Activated CD4-positive, alpha-beta T cell treated with anti-CD3 and anti-CD28 coated beads, Interleukin-2, amount 10 ng/mL, durations not matched to agents 7 days and 5 days (primary cell): ENCODE results near the gene AOC3. TPM values are rescaled to one million over a fixed set of nuclear protein-coding genes. Genes with fewer than 3 reads are reported as not detected.
"Not testable (repeated sequence)": the region's sequence is repeated elsewhere in the genome, so short reads cannot be mapped to it uniquely, and the experiment has no call there.

Experiments used
- CTCF ChIA-PET: fragments of 350-600 bp; sonication (Branson Sonifier 250); formaldehyde crosslinking; loops from one replicate; lab custom pipeline; 2021; ENCODE audit warnings: antibody characterized with exemption; lab: Charles Lee
- POLR2A ChIA-PET: fragments of 350-600 bp; sonication (Branson Sonifier 250); formaldehyde crosslinking; loops from one replicate; lab custom pipeline; 2021; ENCODE audit warnings: antibody characterized with exemption; lab: Charles Lee
- DNase-seq: peaks from one replicate; pipeline ENCODE4 v3.0.0-alpha.2; 2020
- H3K27ac Mint-ChIP-seq: one replicate; pipeline ENCODE4 v1.8.0; 2021; ENCODE audit warnings: mild to moderate bottlenecking, moderate library complexity, mixed read lengths
- H3K27me3 Mint-ChIP-seq: one replicate; pipeline ENCODE4 v1.8.0; 2021; ENCODE audit warnings: mixed read lengths
- H3K36me3 Mint-ChIP-seq: one replicate; pipeline ENCODE4 v1.8.0; 2021; ENCODE audit warnings: low read depth, mixed read lengths
- H3K4me1 Mint-ChIP-seq: one replicate; pipeline ENCODE4 v1.8.0; 2021; ENCODE audit warnings: mixed read lengths
- H3K4me3 Mint-ChIP-seq: one replicate; pipeline ENCODE4 v1.8.0; 2021; ENCODE audit warnings: mild to moderate bottlenecking, moderate library complexity, mixed read lengths
- H3K9me3 Mint-ChIP-seq: one replicate; pipeline ENCODE4 v1.8.0; 2021; ENCODE audit warnings: mixed read lengths
- total RNA-seq, 2 experiments: library from RNA; stranded (reverse); gene quantifications; one replicate each; pipeline ENCODE4 v1.2.3, GENCODE V29; 2021

AOC3 gene
- total RNA-seq, 2 experiments from 2014 or later, result 0.56 to 0.79 TPM

- CTCF ChIA-PET, result interaction anchor here (0.6 to 3.7 kb wide), 2 partner anchors 22 to 33 kb away, joined by 3 to 14 read pairs; partner anchors contain the start of gene BECN1
- peaks cover 25% of the 10 kb centered on the region for H3K36me3 Mint-ChIP-seq
Observed at GRCh38 chr17:42845918-42846593, 4.9 kb upstream of the AOC3 start.

DNA sequence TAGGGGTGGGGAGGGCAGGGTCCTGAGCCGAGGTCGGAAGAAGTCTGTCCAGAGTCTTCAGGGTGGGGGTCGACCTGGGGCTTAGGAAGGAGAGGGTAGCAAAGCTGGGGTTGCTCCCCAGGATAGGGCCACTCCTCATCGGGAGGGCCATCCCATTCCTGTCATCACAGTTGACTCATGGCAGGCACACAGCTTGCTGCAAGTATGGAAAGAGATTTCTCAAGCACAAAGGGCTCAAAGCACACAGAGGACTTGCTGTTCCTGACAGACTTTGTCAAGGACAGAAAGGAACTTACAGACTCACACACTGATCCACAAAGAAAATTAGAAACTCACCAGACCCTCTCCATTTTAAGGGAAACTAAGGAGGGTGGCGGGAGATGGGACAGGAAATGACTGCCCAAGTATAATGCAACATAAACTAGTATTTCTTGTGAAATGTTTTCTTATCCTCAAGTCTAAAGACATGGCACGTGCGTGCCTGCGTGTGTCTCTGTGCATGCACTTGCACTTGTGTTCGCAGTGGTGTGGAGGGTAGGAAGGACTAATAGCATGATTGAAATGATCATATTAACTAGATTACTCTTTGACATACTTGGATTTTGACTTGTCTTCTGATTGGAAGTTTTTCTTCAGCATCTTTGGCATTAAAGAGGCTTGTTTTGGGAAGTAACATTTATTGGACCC lies 4.3 kb upstream of the AOC3 start:
- CTCF ChIA-PET, result interaction anchor here (1.7 to 3.7 kb wide), 2 partner anchors 9 to 22 kb away, joined by 3 to 14 read pairs; partner anchors contain the start of gene BECN1
- H3K4me3 Mint-ChIP-seq, result no peak overlapping the region
- no peak overlapping the region for H3K27ac Mint-ChIP-seq
- POLR2A ChIA-PET, result interaction anchor here (0.6 kb wide), 1 partner anchor 151 kb away, joined by 3 read pairs; the partner anchor contains the start of gene RPL27
- no peaks in the 10 kb centered on the region for H3K27me3 Mint-ChIP-seq
- DNase-seq, result no peak
- peaks cover 8% of the 10 kb centered on the region for H3K4me1 Mint-ChIP-seq
- H3K9me3 Mint-ChIP-seq, result no peaks in the 10 kb centered on the region
- peaks cover 25% of the 10 kb centered on the region for H3K36me3 Mint-ChIP-seq

More at GRCh38 chr17:42845918-42846593, 4.9 kb upstream of the AOC3 start:
- Mint-ChIP-seq H3K4me3 (no peak overlapping the region), H3K27ac (no peak overlapping the region), H3K27me3 (no peaks in the 10 kb centered on the region), H3K4me1 (peaks cover 8% of the 10 kb centered on the region), H3K9me3 (no peaks in the 10 kb centered on the region)
- POLR2A ChIA-PET, result interaction anchor here (0.6 kb wide), 1 partner anchor 71 kb away, joined by 3 read pairs; no protein-coding TSS in a partner anchor
- no peak for DNase-seq

- POLR2A ChIA-PET, result no interaction called here
- Mint-ChIP-seq H3K4me3 (no peak overlapping the region), H3K27ac (no peak overlapping the region), H3K36me3 (peaks cover 13% of the 10 kb centered on the region), H3K4me1 (peaks cover 8% of the 10 kb centered on the region), H3K9me3 (no peaks in the 10 kb centered on the region), H3K27me3 (no peaks in the 10 kb centered on the region)
- CTCF ChIA-PET, result interaction anchor here (0.9 to 3.7 kb wide), 3 partner anchors 8 to 24 kb away, joined by 3 to 14 read pairs (median 3); partner anchors contain the start of gene BECN1
- no peak for DNase-seq
Observed at GRCh38 chr17:42848093-42848492, 2.9 kb upstream of the AOC3 start.

GRCh38 chr17:42849031-42849430 lies 2.0 kb upstream of the AOC3 start:
- H3K27me3 Mint-ChIP-seq, result no peaks in the 10 kb centered on the region
- H3K36me3 Mint-ChIP-seq, result peaks cover 9% of the 10 kb centered on the region
- peak overlapping the region; percentile 5 for H3K27ac Mint-ChIP-seq
- ChIA-PET POLR2A (no interaction called here), CTCF (interaction anchor here (0.5 kb wide), 1 partner anchor 396 kb away, joined by 3 read pairs; no protein-coding TSS in a partner anchor)
- H3K9me3 Mint-ChIP-seq, result no peaks in the 10 kb centered on the region
- no peak overlapping the region for H3K4me3 Mint-ChIP-seq
- H3K4me1 Mint-ChIP-seq, result peaks cover 8% of the 10 kb centered on the region
- no peak for DNase-seq

DNA sequence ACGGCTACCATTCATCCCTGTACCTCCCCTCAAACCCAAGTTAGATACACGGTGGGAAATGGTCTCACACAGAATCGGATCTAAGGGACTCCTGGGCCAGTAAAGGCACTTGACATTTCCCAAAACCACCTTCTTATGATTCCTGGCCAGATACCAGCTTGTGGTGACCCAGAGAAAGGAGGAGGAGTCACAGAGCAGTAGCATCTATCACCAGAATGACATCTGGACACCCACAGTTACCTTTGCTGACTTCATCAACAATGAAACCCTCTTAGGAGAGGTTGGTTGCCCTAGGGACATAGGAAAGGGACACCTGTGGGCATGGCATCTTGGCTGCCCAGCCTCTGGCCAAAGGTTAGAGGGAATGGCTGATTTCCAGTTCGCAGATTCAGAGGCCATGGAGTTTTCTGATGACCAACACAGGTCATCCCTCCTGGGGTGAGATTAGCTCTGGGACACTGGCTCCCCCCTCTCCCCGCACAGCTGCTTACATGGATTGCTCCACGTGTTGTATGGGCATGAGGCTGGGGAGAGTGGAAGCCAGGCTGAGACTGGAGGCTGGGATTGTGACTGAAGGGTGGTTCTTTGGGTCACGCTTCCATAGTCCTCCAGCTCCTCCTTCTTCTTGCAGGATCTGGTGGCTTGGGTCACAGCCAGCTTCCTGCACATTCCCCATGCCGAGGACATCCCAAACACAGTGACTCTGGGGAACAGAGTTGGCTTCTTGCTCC lies 1.4 kb upstream of the AOC3 start:
- Mint-ChIP-seq H3K36me3 (peaks cover 6% of the 10 kb centered on the region), H3K27me3 (no peaks in the 10 kb centered on the region), H3K27ac (peak overlapping the region; percentile 5), H3K4me3 (no peak overlapping the region), H3K4me1 (peaks cover 8% of the 10 kb centered on the region), H3K9me3 (no peaks in the 10 kb centered on the region)
- DNase-seq, result no peak
- ChIA-PET POLR2A (no interaction called here), CTCF (interaction anchor here (0.5 to 0.6 kb wide), 3 partner anchors 23 to 396 kb away, joined by 3 to 5 read pairs (median 3); no protein-coding TSS in a partner anchor)

- DNase-seq, POLR2A ChIA-PET, H3K36me3 Mint-ChIP-seq, H3K4me3 Mint-ChIP-seq, H3K4me1 Mint-ChIP-seq, H3K27ac Mint-ChIP-seq, H3K27me3 Mint-ChIP-seq, H3K9me3 Mint-ChIP-seq: not testable (repeated sequence)
- CTCF ChIA-PET, result interaction anchor here (1.2 to 2.0 kb wide), 2 partner anchors 10 to 13 kb away, joined by 3 to 5 read pairs; no protein-coding TSS in a partner anchor
Observed at GRCh38 chr17:42851371-42852240, 607 bp downstream of the AOC3 start.

DNA sequence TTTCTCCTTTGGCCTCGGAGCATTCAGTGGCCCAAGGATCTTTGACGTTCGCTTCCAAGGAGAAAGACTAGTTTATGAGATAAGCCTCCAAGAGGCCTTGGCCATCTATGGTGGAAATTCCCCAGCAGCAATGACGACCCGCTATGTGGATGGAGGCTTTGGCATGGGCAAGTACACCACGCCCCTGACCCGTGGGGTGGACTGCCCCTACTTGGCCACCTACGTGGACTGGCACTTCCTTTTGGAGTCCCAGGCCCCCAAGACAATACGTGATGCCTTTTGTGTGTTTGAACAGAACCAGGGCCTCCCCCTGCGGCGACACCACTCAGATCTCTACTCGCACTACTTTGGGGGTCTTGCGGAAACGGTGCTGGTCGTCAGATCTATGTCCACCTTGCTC lies 1.4 kb downstream of the AOC3 start:
- no peaks in the 10 kb centered on the region for H3K36me3 Mint-ChIP-seq
- ChIA-PET POLR2A (no interaction called here), CTCF (interaction anchor here (2.0 kb wide), 1 partner anchor 12 kb away, joined by 5 read pairs; no protein-coding TSS in a partner anchor)
- H3K4me3 Mint-ChIP-seq, result no peak overlapping the region
- no peaks in the 10 kb centered on the region for H3K4me1 Mint-ChIP-seq
- H3K27me3 Mint-ChIP-seq, result no peaks in the 10 kb centered on the region
- no peak for DNase-seq
- H3K27ac Mint-ChIP-seq, result no peak overlapping the region
- no peaks in the 10 kb centered on the region for H3K9me3 Mint-ChIP-seq

GRCh38 chr17:42853004-42853403 lies 2.0 kb downstream of the AOC3 start:
- no peak for DNase-seq
- H3K4me1 Mint-ChIP-seq, result no peaks in the 10 kb centered on the region
- no peak overlapping the region for H3K27ac Mint-ChIP-seq
- no peak overlapping the region for H3K4me3 Mint-ChIP-seq
- no peaks in the 10 kb centered on the region for H3K9me3 Mint-ChIP-seq
- ChIA-PET POLR2A (no interaction called here), CTCF (interaction anchor here (2.0 kb wide), 1 partner anchor 12 kb away, joined by 5 read pairs; no protein-coding TSS in a partner anchor)
- no peaks in the 10 kb centered on the region for H3K36me3 Mint-ChIP-seq
- no peaks in the 10 kb centered on the region for H3K27me3 Mint-ChIP-seq

GRCh38 chr17:42853597-42853967 lies 2.6 kb downstream of the AOC3 start:
- no peak overlapping the region for H3K4me3 Mint-ChIP-seq
- POLR2A ChIA-PET, result no interaction called here
- no peak overlapping the region for H3K27ac Mint-ChIP-seq
- no peaks in the 10 kb centered on the region for H3K4me1 Mint-ChIP-seq
- no peaks in the 10 kb centered on the region for H3K36me3 Mint-ChIP-seq
- no peak for DNase-seq
- CTCF ChIA-PET, result no interaction called here
- no peaks in the 10 kb centered on the region for H3K9me3 Mint-ChIP-seq
- no peaks in the 10 kb centered on the region for H3K27me3 Mint-ChIP-seq

GRCh38 chr17:42853968-42854790 lies 3.2 kb downstream of the AOC3 start:
- DNase-seq, result no peak
- Mint-ChIP-seq H3K36me3 (no peaks in the 10 kb centered on the region), H3K4me1 (no peaks in the 10 kb centered on the region), H3K4me3 (no peak overlapping the region), H3K9me3 (no peaks in the 10 kb centered on the region), H3K27me3 (no peaks in the 10 kb centered on the region), H3K27ac (no peak overlapping the region)
- CTCF ChIA-PET, result interaction anchor here (0.6 kb wide), 1 partner anchor 190 kb away, joined by 5 read pairs; no protein-coding TSS in a partner anchor
- POLR2A ChIA-PET, result no interaction called here

- Mint-ChIP-seq H3K4me1 (no peaks in the 10 kb centered on the region), H3K27me3 (no peaks in the 10 kb centered on the region), H3K36me3 (no peaks in the 10 kb centered on the region), H3K27ac (no peak overlapping the region), H3K9me3 (no peaks in the 10 kb centered on the region), H3K4me3 (no peak overlapping the region)
- ChIA-PET CTCF (interaction anchor here (0.9 kb wide), 1 partner anchor 8 kb away, joined by 3 read pairs; no protein-coding TSS in a partner anchor), POLR2A (no interaction called here)
- no peak for DNase-seq
Observed at GRCh38 chr17:42855048-42855596, 4.1 kb downstream of the AOC3 start.
